Endothelial cell (in vitro differentiated cells): Measurements from ENCODE around the gene CHN2. TPM values are rescaled to one million over a fixed set of nuclear protein-coding genes. Genes with fewer than 3 reads are reported as not detected.

Experiments used
- DNase-seq: peaks from one replicate; pipeline ENCODE4 v3.0.0; 2021; ENCODE audit warnings: low spot score
- H3K27ac Mint-ChIP-seq: one replicate; pipeline ENCODE4 v1.8.0; 2021; ENCODE audit warnings: mixed read lengths, inconsistent platforms; ENCODE audit not compliant: unreplicated experiment
- H3K27me3 Mint-ChIP-seq: one replicate; pipeline ENCODE4 v1.8.0; 2021; ENCODE audit warnings: mild to moderate bottlenecking, moderate library complexity, mixed read lengths, inconsistent platforms; ENCODE audit not compliant: unreplicated experiment
- H3K36me3 Mint-ChIP-seq: one replicate; pipeline ENCODE4 v1.8.0; 2021; ENCODE audit warnings: mild to moderate bottlenecking, low read depth, mixed read lengths, inconsistent platforms; ENCODE audit not compliant: unreplicated experiment
- H3K4me1 Mint-ChIP-seq: one replicate; pipeline ENCODE4 v1.8.0; 2021; ENCODE audit warnings: mild to moderate bottlenecking, mixed read lengths, inconsistent platforms; ENCODE audit not compliant: unreplicated experiment
- H3K4me3 Mint-ChIP-seq: one replicate; pipeline ENCODE4 v1.8.0; 2021; ENCODE audit warnings: mild to moderate bottlenecking, mixed read lengths, inconsistent platforms; ENCODE audit not compliant: unreplicated experiment
- H3K9me3 Mint-ChIP-seq: one replicate; pipeline ENCODE4 v1.8.0; 2021; ENCODE audit warnings: mixed read lengths, inconsistent platforms; ENCODE audit not compliant: unreplicated experiment
- CTCF ChIP-seq: fragments of 200-600 bp; sonication (generic); IDR thresholded peaks from one replicate; pipeline ENCODE4 v1.5.0; 2021; ENCODE audit warnings: antibody characterized with exemption; ENCODE audit not compliant: unreplicated experiment
- total RNA-seq: library from RNA; stranded (reverse); fragmentation: NEBNext Ultra II Directional; extraction: Animal tissue kit (Norgen Biotek cat#: 25700); gene quantifications from one replicate; pipeline ENCODE4 v1.2.1, GENCODE V29; 2021; ENCODE audit not compliant: unreplicated experiment

The CHN2 gene
- total RNA-seq, 1 donor from 2014 or later = 3.4 TPM

GRCh38 chr7:29375641-29376562 lies 181.3 kb downstream of the CHN2 start:
- TF ChIP-seq CTCF = no peak
- Mint-ChIP-seq H3K4me3 (no peak overlapping the region), H3K9me3 (no peaks in the 10 kb centered on the region), H3K27me3 (no peaks in the 10 kb centered on the region), H3K4me1 (peaks cover 8% of the 10 kb centered on the region), H3K36me3 (no peaks in the 10 kb centered on the region), H3K27ac (peak overlapping the region; percentile 48)
- no peak for DNase-seq

GRCh38 chr7:29377718-29378117 lies 183.1 kb downstream of the CHN2 start:
- Mint-ChIP-seq H3K9me3 (no peaks in the 10 kb centered on the region), H3K4me3 (no peak overlapping the region), H3K27me3 (no peaks in the 10 kb centered on the region), H3K4me1 (peaks cover 8% of the 10 kb centered on the region), H3K36me3 (no peaks in the 10 kb centered on the region), H3K27ac (no peak overlapping the region)
- TF ChIP-seq CTCF = no peak
- no peak for DNase-seq

- Mint-ChIP-seq H3K27ac (no peak overlapping the region), H3K27me3 (no peaks in the 10 kb centered on the region), H3K4me1 (peaks cover 8% of the 10 kb centered on the region), H3K9me3 (no peaks in the 10 kb centered on the region), H3K36me3 (no peaks in the 10 kb centered on the region), H3K4me3 (no peak overlapping the region)
- DNase-seq = no peak
- no peak for TF ChIP-seq CTCF
Observed at GRCh38 chr7:29379551-29379950, 185.0 kb downstream of the CHN2 start.

- H3K4me1 Mint-ChIP-seq = peaks cover 4% of the 10 kb centered on the region
- H3K4me3 Mint-ChIP-seq = no peak overlapping the region
- H3K9me3 Mint-ChIP-seq = no peaks in the 10 kb centered on the region
- H3K36me3 Mint-ChIP-seq = no peaks in the 10 kb centered on the region
- DNase-seq = no peak
- H3K27ac Mint-ChIP-seq = no peak overlapping the region
- H3K27me3 Mint-ChIP-seq = no peaks in the 10 kb centered on the region
- TF ChIP-seq CTCF = no peak
Observed at GRCh38 chr7:29381206-29382094, 186.9 kb downstream of the CHN2 start.
